Measurements from ENCODE around the gene TBCD.

TBCD gene

DNA sequence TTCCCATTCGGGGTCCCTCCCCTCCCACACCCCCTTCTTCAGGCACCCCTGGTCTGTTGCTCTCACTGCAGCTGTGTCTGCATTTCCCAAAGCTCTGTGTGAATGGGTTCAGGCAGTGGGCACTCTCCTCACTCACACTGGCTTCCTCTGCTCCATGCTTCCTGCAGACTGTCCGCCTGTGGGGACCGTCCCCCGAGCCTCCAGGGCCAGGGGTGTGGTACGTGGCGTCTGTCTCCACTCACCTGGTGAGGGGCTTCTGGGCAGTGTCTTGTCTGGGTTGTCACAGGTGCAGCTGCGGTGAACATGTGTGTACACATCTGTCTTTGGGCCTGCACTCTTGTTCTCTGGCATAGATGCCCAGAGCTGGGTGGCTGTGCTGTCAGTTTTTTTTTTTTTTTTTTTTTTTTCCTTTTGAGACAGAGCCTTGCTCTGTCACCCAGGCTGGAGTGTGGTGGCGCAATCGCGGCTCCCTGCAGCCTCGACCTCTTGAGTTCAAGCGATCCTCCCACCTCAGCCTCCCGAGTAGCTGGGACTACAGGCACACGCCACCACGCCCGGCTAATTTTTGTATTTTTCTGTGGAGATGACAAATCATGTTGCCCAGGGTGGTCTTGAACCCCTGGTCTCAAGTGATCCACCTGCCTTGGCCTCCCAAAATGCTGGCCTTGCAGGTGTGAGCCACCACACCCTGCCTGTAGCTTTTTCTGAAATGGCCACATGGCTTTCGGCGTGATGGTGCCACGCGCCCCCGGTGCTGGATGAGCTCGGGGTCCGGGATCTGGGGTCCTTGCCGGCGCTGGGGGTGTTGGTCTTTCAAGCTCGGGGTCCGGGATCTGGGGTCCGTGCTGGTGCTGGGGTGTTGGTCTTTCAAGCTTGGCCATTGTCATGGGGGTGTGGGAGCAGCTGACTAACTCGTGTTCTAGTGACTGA lies 144.5 kb downstream of the TBCD start:
- H3K27ac ChIP-seq, result no peak overlapping the region
- TF ChIP-seq ZFX (IDR thresholded peaks at IDR 0.05), result no peak
- TF ChIP-seq, protein P1, sequence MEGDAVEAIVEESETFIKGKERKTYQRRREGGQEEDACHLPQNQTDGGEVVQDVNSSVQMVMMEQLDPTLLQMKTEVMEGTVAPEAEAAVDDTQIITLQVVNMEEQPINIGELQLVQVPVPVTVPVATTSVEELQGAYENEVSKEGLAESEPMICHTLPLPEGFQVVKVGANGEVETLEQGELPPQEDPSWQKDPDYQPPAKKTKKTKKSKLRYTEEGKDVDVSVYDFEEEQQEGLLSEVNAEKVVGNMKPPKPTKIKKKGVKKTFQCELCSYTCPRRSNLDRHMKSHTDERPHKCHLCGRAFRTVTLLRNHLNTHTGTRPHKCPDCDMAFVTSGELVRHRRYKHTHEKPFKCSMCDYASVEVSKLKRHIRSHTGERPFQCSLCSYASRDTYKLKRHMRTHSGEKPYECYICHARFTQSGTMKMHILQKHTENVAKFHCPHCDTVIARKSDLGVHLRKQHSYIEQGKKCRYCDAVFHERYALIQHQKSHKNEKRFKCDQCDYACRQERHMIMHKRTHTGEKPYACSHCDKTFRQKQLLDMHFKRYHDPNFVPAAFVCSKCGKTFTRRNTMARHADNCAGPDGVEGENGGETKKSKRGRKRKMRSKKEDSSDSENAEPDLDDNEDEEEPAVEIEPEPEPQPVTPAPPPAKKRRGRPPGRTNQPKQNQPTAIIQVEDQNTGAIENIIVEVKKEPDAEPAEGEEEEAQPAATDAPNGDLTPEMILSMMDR (conservative IDR thresholded peaks at IDR 0.05), result no peak

DNA sequence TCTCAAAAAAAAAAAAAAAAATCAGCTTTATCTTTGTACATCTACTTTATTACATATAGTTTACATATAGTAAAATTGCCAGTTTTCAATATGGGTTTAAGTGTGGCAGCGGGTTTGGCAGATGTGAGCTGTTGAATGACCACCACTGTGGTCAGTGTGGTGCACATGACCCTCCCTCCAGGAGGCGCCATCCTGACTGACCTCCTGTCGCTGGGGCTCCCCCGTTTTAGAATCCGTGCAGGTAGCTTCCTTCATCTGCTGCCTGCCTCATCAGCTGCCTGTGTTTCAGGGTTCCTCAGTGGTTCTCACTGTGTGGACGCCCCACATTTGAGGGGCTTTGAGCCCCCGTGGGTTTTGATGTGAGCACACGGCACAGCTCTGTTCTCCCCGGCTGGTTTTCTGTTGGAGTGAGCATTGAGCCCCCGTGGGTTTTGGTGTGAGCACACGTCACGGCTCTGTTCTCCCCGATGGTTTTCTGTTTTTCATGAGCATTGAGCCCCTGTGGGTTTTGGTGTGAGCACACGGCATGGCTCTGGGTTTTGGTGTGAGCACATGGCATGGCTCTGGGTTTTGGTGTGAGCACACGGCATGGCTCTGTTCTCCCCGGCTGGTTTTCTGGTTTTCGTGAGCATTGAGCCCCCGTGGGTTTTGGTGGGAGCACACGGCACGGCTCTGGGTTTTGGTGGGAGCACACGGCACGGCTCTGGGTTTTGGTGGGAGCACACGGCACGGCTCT lies 145.8 kb downstream of the TBCD start:
- no peak for TF ChIP-seq ZFX (IDR thresholded peaks at IDR 0.05)
- TF ChIP-seq, protein P1 (conservative IDR thresholded peaks at IDR 0.05), result no peak
- H3K27ac ChIP-seq, result no peak overlapping the region

DNA sequence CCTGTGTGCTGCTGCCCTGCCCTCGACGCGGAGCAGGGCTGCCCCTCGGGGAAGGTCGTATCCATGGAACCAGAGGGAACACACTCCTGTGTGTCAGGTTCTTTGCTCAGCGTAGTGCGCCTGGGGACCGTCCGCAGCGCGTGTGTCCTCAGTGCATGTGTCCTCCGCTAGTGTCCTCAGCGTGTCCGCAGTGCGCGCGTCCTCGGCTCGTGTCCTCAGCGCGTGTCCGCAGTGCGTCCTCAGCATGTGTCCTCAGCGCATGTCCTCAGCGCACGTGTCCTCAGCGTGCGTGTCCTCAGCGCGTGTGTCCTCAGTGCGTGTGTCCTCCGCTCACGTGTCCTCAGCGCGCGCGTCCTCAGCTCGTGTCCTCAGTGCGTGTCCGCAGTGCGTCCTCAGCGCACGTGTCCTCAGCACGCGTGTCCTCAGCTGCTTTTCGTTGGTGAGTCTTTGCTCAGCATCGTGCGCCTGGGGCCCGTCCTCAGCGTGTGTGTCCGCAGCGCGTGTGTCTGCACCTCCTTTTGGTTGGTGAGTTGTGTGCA lies 147.2 kb downstream of the TBCD start:
- TF ChIP-seq, protein P1 (conservative IDR thresholded peaks at IDR 0.05), result no peak
- TF ChIP-seq ZFX (IDR thresholded peaks at IDR 0.05), result no peak
- H3K27ac ChIP-seq, result no peak overlapping the region

DNA sequence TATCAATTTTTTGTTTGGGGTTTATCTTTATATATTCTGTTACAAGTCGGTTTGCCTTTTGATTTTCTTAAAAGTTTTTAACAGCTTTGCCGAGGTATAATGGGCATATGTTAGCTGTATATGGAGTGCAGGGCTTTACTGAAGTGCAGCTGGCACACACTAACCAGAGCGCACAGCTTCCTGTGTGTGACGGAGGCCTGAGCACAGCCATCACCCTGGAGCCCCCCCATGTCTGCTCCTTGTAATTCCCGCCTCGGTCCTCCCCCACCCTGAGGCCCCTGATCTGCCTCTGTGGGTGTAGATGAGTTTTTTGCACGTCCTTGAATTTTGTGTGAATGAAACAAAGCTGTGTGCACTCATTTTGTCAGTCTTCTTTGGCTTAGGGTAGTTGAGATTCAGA lies 148.1 kb downstream of the TBCD start:
- H3K27ac ChIP-seq, result peak overlapping the region; percentile 11; the same call in 1 of the 2 replicates
- TF ChIP-seq ZFX (IDR thresholded peaks at IDR 0.05), result no peak
- TF ChIP-seq, protein P1 (conservative IDR thresholded peaks at IDR 0.05), result no peak

- no peak overlapping the region for H3K27ac ChIP-seq
- no peak for TF ChIP-seq ZFX (IDR thresholded peaks at IDR 0.05)
- TF ChIP-seq, protein P1 (conservative IDR thresholded peaks at IDR 0.05), result no peak
Measured at GRCh38 chr17:82900741-82901140, 148.9 kb downstream of the TBCD start.

- TF ChIP-seq, protein P1 (conservative IDR thresholded peaks at IDR 0.05), result no peak
- no peak for TF ChIP-seq ZFX (IDR thresholded peaks at IDR 0.05)
- H3K27ac ChIP-seq, result no peak overlapping the region
Measured at GRCh38 chr17:82901356-82901755, 149.5 kb downstream of the TBCD start.

DNA sequence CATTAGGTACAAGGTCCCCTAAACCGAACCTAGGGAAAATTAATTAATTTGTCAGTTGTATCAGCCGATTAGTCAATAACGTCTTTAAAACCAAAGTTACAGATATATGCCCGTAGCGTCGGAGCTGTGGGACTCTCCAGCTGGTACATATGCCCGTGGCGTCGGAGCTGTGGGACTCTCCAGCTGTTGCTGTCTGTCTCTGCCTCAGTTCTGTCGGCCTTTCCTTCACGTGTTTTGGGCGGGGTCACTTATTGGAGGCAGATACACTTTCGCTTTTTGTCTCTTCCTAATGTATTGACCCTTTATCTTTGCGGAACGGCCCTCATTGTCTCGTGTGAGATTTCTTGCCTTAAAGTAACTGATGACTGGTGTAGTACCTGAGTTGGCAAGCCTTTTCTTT lies 150.0 kb downstream of the TBCD start:
- no peak overlapping the region for H3K27ac ChIP-seq

More for the DNA sequence above, 150.0 kb downstream of the TBCD start:
- no peak for TF ChIP-seq ZFX (IDR thresholded peaks at IDR 0.05)
- TF ChIP-seq, protein P1 (conservative IDR thresholded peaks at IDR 0.05), result no peak

All from C4-2B (cell line).